Inflammatory macrophage (primary cell): ENCODE measurements around the gene IL1RN.

Experiments used
- DNase-seq, 2 donors: peaks; one replicate each; pipeline ENCODE4 v3.0.0-alpha.2; 2020 to 2022

The IL1RN gene

GRCh38 chr2:113157118-113157896 is 29.9 kb downstream of the IL1RN start:
- DNase-seq = no peak

GRCh38 chr2:113157897-113158753 is 30.7 kb downstream of the IL1RN start:
- DNase-seq = no peak

GRCh38 chr2:113158884-113159553 is 31.6 kb downstream of the IL1RN start:
- no peak for DNase-seq

GRCh38 chr2:113160248-113160647 is 32.9 kb downstream of the IL1RN start:
- no peak for DNase-seq

- no peak for DNase-seq
Measured at GRCh38 chr2:113160962-113161361, 33.6 kb downstream of the IL1RN start.

- no peak for DNase-seq
Measured at GRCh38 chr2:113162173-113162572, 34.8 kb downstream of the IL1RN start.

- no peak for DNase-seq
Measured at GRCh38 chr2:113162869-113163268, 35.5 kb downstream of the IL1RN start.

- no peak for DNase-seq
Measured at GRCh38 chr2:113164215-113164929, 37.0 kb downstream of the IL1RN start.

- DNase-seq = no peak
Measured at GRCh38 chr2:113164930-113165585, 37.7 kb downstream of the IL1RN start.

GRCh38 chr2:113166187-113166645 is 38.8 kb downstream of the IL1RN start:
- no peak for DNase-seq

GRCh38 chr2:113167115-113167932 is 39.9 kb downstream of the IL1RN start:
- DNase-seq = peak; percentile 80 to 84

- DNase-seq = no peak
Measured at GRCh38 chr2:113167962-113168340, 40.6 kb downstream of the IL1RN start.

- no peak for DNase-seq
Measured at GRCh38 chr2:113169002-113169530, 41.7 kb downstream of the IL1RN start.

GRCh38 chr2:113169586-113169985 is 42.2 kb downstream of the IL1RN start:
- DNase-seq = no peak

- DNase-seq = no peak
Measured at GRCh38 chr2:113171334-113172075, 44.1 kb downstream of the IL1RN start.

GRCh38 chr2:113172721-113173541 is 45.5 kb downstream of the IL1RN start:
- no peak for DNase-seq

GRCh38 chr2:113173542-113174375 is 46.4 kb downstream of the IL1RN start, which contains the start of gene PSD4:
Gene PSD4, plus strand, starts transcription at chr2:113173971. Its CDS starts 8,486 bp downstream, at chr2:113182457.
- DNase-seq = peak; percentile 76 to 86

- DNase-seq = no peak
Measured at GRCh38 chr2:113174376-113174750, 47.0 kb downstream of the IL1RN start.
